CMK (cell line): Measurements from ENCODE around the gene SLC35F2.
A peak's percentile ranks its signal among the peaks of the same experiment; 100 is the strongest.
"Not testable (repeated sequence)": the region's sequence is repeated elsewhere in the genome, so short reads cannot be mapped to it uniquely, and the experiment has no call there.

Source experiments
- DNase-seq: peaks from one replicate; pipeline ENCODE4 v3.0.0-alpha.2; 2010; ENCODE audit warnings: low read depth

The SLC35F2 gene

GRCh38 chr11:107842412-107843100, 16.0 kb downstream of the SLC35F2 start:
- no peak for DNase-seq

DNA sequence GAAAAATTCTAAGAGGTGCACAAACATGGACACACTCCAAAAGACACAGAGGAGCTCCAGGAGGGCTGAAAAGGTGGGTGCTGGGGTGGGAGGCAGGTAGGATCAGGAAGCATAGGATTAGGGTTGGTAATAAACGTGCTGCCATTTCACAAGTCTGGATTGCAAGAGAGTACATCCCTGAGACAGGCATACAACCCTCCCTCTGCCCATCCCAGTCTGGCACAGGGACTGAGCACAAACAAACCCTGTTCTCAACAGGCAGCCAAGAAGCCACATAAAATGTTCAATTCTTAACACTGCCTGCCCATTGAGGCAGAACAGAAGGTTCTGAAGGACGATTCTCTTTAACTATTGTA, 18.5 kb downstream of the SLC35F2 start:
- DNase-seq = no peak

- no peak for DNase-seq
Observed at GRCh38 chr11:107836851-107837250, 21.7 kb downstream of the SLC35F2 start.

GRCh38 chr11:107834995-107835394, 23.6 kb downstream of the SLC35F2 start:
- DNase-seq = no peak

GRCh38 chr11:107833926-107834325, 24.7 kb downstream of the SLC35F2 start:
- DNase-seq = not testable (repeated sequence)

DNA sequence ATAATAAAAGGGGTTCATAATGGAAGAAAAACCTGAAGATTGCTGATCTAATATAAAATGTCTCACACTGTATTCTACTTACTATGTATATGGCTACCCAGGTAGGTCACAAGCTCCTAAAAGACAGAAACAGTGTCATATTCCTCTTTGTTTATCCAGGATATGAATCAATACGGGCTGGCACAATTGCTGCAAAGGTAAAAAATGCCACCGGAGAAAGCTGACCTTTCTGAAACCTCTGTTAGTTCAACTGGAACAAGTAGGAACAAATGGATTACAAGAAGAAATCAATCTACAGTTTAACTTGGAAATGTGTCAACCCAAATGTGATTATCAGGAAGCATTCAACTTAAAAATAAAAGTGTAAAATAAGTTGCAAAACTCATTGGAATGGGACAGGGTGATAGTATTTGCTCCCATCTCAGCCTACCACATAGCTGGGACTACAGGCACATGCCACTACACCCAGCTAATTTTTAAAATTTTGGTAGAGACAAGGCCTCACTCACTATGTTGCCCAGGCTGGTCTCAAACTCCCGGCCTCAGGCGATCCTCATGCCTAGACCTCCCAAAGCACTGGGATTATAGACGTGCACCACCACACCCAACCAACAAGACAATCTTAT, 27.6 kb downstream of the SLC35F2 start:
- DNase-seq = no peak

DNA sequence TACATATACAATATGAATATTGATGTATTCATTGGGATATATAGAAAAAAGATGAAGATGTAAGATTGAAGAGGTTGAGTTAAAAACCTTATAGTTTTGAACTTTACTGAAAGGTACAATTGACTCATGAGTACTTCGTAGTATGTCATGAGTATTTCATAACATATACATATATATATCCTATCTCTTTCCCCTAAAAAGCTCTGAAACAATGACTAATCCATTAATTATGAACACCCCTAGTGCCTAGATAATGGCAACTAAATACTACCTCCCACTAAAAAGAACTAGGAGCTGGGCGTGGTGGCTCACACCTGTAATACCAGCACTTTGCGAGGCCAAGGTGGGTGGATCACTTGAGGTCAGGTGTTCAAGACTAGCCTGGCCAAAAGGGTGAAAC, 31.5 kb downstream of the SLC35F2 start:
- DNase-seq = no peak

- no peak for DNase-seq
Observed at GRCh38 chr11:107825875-107826274, 32.7 kb downstream of the SLC35F2 start.

DNA sequence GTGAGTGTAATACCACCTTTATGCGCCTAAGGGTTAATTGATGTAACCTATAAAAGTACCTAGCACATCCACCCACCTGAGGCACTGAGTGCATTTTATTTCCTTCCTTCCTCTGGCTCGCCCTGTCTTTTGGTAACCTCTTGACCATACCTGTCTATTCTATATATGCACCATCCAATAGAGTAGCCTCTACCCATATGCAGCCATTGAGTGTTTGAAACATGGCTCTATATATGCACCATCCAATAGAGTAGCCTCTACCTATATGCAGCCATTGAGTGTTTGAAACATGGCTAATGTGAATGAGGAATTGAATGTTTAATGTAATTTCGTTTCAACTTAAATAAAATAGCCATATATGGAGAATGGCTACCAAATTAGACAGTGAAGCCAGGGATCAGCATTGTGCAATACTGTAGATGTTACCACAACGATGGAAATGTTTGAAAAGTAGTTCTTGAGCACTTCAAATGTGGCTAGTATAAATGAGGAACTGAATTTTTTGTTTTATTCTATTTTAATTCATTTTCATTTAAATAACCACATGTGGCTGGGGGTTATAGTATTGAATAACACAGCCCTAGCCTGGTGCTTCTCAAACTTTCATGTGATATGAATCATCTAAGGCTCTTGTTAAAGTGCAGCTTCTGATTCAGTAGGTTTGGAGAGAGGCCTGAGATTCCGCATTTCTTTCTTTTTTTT, 33.8 kb downstream of the SLC35F2 start:
- DNase-seq = no peak

- no peak for DNase-seq
Observed at GRCh38 chr11:107821199-107821927, 37.2 kb downstream of the SLC35F2 start.

GRCh38 chr11:107819361-107820014, 39.1 kb downstream of the SLC35F2 start:
- no peak for DNase-seq

GRCh38 chr11:107818491-107818890, 40.1 kb downstream of the SLC35F2 start:
- no peak for DNase-seq

DNA sequence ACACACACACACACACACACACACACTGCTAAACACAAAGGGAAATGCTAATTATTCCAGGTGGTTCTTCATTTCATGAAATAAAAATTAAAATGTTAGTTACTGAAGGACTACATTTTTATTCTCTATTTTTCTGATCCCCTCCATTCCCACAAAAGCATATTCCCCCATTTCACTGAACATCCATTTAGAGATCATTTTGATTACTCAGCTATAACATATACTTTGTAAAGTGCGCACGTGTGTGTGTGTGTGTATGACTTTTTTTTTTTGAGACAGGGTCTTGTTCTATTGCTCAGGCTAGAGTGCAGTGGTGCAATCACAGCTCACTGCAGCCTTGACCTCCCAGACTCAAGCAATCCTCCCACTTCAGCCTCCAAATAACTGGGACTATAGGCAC, 42.6 kb downstream of the SLC35F2 start:
- DNase-seq = no peak

GRCh38 chr11:107810875-107811274, 47.7 kb downstream of the SLC35F2 start:
- DNase-seq = no peak

- no peak for DNase-seq
Observed at GRCh38 chr11:107808521-107808920, 50.1 kb downstream of the SLC35F2 start.

DNA sequence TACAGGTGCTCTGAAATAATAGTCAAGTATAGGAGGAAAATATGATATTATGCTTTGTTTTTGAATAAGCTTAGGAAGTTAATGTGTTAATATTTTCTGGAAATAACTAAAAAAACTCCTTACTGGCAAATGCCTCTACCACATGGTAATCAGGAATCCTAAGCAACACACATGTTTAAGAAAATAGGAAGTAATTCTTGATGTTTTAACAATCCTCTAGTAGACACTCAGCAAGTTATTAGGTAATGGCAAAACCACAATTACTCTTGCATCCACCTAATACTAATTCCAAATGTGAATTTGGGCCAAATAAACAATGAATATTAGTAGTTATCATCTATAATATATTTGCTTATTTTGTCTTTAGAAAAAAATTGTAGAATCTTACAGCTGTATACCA, 53.6 kb downstream of the SLC35F2 start:
- DNase-seq = no peak

DNA sequence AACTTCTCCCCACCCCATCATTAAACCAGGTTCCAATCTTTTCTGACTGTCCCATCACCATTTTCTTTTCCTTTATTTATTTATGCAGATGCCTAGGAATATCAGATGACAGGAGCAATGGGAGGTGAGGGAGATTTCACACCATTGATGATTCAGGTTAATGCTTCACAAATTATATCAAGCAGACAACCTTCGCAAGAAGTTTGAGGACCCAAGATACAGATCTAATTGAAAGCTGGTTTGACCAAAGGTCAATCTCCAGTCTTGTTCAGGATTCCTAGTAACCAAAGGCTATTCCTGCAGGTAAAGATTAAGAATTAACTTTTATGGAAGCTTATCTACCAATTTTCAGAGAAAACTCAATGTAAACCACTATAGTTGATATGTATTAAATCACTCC, 54.4 kb downstream of the SLC35F2 start:
- no peak for DNase-seq

DNA sequence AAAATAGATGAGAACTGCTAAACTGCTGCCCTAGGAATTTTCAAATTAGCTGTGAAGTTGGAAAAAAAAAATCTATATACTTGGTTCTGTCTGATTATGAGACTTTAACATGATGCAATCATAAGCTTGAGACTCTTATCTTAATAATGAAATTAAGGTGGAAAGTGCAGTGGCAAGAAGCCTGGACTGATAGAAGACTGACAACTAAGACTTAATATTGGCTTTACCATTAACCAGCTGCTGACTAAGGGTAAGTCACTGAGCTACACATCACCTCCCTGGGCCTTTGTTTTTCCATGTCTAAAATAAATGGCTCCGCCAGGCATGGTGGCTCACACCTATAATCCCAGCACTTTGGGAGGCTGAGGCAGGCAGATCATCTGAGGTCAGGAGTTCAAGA, 56.9 kb downstream of the SLC35F2 start:
- DNase-seq = no peak

DNA sequence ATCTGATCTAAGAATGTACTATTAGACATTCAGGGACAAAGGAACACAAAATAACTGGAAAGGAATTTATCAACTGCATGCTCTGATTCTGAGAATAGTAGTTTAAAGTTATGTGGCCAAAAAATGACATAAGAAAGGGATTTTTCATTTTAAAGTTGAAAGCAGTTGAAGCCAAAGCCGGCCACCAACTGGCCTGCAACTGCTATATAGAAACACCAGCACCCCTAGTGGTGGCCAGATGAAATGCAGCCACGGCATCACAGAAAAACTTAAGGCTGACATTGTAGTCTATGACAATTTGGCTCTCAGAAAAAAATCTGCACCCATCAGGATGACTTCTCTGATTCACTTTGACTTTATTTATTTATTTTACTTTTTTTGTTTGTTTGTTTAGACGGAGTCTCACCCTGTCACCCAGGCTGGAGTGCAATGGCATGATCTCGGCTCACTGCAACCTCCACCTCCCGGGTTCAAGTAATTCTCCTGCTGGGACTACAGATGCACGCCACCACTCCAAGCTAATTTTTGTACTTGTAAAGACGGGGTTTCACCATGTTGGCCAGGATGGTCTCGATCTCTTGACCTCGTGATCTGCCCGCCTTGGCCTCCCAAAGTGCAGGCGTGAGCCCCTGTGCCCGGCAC, 59.2 kb downstream of the SLC35F2 start:
- DNase-seq = peak; percentile 42

DNA sequence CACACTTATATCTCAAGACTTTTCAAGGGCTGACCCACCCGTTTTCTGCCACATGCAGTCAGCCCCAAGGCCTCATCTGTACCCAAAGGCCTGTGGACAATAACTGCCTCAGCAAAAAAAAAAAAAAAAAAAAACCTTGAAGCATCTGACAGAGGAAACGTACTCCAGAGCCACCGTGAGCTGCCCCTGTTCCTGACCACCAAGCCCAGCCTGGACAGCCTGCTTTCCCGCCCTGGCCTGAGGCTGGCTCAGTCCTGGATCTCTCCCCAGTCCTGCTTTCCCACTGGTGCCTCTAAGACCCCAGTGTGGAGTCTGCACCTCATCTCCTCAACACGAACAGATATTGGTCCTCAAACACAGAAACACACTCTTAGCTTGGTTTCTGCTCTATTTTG, 66.5 kb downstream of the SLC35F2 start:
- DNase-seq = no peak

GRCh38 chr11:107791343-107792048, 67.1 kb downstream of the SLC35F2 start:
- DNase-seq = no peak
